Stimulated activated CD4-positive, alpha-beta T cell treated with anti-CD3 and anti-CD28 coated beads, TNF-alpha, amount 100 ng/mL, for 1 hour (primary cell): ENCODE data around the gene NEU2.
"Not testable (repeated sequence)": the region's sequence is repeated elsewhere in the genome, so short reads cannot be mapped to it uniquely, and the experiment has no call there.

Experiments
- DNase-seq, 3 donors: peaks; one replicate each; pipeline ENCODE4 v3.0.0-alpha.2; 2020; ENCODE audit warnings: low read depth in 3 of 3, low spot score in 1 of 3

NEU2 gene

GRCh38 chr2:233010569-233011267, 21.8 kb upstream of the NEU2 start:
- no peak for DNase-seq

DNA sequence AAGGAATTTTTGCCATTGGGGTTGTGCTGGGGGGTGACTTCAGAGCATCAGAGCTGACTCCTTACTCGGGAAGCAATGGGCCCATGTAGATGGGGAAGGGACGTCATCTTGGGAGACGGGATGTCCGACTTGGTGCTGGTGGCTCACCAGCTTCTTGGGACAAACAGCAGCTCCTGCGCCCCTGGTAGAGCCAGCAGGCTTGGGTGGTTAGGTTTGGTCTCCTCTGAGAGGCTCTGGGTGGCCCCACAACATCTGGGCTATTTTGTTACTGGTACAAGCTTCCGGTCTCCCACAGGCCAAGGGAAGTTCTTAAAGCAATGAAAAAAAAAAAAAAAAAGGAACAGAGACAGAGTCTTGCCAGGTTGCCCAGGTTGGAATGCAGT, 21.2 kb upstream of the NEU2 start:
- DNase-seq: no peak

DNA sequence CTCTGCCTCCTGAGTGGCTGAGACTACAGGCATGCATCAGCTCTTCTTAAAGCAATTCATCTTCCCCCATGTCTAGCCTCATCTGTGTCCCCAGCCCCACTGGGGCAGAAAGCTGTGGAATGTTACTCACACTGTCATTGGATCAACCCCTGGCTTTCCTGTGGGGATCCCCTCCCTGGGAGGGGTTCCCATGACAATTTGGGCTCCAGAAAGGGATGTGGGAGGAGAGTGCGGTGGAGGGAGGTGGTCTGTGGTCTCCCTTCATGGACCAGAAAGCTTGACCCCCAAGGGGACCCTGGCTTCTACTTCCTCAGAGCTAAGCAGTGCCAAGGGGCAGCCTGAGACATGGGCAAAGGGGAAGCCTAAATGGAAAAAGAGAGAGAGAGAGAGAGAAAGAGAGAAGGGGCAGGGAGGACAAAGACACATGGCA, 20.8 kb upstream of the NEU2 start:
- DNase-seq: no peak

GRCh38 chr2:233012301-233012971, 20.0 kb upstream of the NEU2 start:
- DNase-seq: no peak

DNA sequence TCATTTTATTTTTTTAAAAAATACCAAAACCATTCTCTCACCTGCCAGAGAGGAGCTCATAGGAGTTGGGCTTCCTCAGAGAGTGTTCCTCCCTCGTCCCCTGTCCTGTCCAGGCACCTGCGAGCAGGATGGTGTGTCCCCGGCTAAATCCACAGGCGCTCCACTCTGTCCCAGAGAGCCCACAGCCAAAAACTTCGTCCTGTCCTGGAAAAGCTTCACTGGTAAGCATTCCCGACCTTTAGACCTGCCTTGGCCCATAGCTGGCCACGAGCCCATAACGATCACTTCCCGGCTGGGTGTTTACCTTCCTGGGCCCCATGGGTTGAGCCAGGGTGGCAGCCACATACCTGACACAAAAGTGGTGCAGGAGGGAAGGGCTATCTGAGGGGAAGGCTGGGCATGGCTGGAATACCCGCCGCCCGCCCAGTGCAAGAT, 19.4 kb upstream of the NEU2 start, which contains the start of gene NGEF:
NGEF (minus strand) TSS at position 230 of the 435 bp plus-strand sequence. CDS start 38,366 bp downstream, outside the sequence.
- DNase-seq: no peak

- DNase-seq: no peak
These were observed 18.8 kb upstream of the NEU2 start for GRCh38 chr2:233013650-233014049.

GRCh38 chr2:233015019-233015645, 17.3 kb upstream of the NEU2 start:
- DNase-seq: no peak

DNA sequence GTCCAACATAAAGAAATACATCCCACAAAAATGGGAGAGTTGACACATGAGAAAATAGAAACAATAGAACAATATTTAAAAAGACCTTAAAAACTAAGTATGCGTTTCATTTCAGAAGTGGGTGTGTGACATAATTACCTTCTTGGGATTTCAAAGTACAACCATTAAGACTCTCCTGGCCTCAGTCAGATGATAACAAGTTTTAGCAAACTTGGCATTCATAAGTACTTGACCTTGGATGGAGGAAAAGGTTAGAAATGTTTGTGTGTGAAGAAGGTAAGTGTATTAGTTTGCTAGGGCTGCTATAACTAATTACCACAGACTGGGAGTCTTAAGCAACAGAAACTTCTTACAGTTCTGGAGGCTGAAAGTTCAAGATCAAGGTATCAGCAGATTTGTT, 14.5 kb upstream of the NEU2 start:
- no peak for DNase-seq

GRCh38 chr2:233019610-233020009, 12.9 kb upstream of the NEU2 start:
- not testable (repeated sequence) for DNase-seq

DNA sequence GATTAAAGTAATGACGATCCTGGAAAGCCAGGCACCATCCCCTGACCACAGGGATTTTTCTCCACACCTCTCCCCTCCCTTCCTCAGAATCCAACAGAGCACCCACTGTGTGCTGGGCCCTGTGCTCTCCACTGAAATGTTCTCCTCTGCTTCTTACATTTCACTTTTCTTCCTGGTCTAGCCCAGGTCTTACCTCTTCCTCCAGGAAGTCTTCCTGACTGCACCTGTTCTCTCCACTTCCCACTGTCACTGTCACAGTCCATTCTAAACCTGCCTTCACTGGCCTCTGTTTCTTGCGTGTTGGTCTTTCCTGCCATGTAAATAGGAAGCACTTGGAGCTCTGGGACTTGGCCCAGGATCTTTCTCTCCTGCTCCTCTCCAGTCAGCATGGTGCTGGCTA, 12.0 kb upstream of the NEU2 start:
- no peak for DNase-seq

DNA sequence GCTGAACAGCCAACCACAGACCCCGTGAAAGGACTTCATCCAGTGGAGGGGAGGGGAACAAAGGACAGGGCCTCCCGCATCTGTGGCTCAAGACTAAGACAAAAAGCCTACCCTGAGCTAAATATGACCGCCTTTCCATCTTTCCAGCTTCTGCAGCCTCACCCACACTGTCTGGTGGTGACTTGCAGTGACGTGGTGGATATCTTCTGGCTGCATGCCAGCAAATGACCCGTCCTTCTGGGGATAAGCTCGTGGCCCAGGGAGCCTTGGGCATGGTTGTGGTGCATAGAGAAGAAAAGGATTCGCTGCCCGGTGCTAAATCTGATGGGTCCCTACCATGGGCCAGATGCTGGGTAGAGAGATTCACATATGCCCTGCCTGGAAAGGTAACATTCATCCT, 10.7 kb upstream of the NEU2 start:
- no peak for DNase-seq

DNA sequence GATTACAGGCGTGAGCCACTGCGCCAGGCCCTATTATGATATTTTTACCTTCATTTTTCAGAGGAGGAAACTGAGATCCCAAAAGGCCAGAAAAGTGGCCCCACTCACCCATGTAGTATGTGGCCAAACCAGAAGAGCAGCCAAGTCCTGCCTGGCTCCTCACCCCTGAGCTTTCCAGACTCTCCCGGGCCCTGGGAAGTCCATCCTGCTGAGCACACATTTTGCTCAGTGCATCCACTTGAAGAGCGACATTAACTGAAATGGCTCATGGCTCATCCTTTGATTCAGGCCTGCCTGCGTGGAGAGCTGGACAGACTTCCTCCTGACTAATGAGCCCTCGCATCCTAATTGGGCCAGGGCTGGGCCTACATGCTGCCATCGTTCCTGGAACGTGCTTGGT, 9.9 kb upstream of the NEU2 start:
- DNase-seq: no peak

DNA sequence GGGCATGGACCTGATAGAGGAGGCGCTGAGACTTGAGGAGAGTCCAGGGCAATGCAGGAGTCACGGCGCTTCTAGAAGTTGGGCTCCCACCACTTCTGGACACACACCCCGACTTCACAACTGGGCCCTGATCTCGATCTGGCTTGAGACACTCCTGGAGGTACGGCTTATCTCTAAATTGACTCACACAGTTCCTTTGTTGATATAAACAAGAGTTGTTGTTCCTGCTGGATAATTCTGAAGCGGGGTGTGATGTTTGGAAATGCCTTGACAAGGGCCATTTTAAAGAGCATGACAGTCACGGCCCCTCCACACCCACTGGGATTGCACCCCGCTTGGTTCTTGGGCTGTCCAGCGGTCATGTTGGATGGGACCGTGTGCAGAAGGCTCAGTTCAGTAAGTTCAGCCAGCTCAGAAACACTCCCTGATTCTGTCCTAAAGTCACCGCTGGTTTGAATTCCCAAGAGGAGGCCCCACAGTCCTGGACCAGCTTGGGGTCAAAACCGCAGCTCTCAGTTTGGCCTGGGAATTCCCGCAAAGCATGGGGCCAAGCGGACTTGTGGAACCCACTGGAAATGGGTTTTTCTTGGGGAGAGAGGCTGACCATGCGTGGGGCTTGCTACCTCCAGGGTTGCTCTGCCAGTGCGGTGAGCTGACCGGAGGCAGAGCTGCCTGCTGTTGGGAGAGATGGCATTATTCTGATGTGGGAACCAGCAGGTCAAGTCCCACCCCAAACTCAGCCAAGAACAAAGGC, 9.3 kb upstream of the NEU2 start:
- DNase-seq: no peak

- DNase-seq: no peak
These were observed 8.6 kb upstream of the NEU2 start for GRCh38 chr2:233023761-233024410.

GRCh38 chr2:233025706-233026105, 6.8 kb upstream of the NEU2 start:
- DNase-seq: no peak

DNA sequence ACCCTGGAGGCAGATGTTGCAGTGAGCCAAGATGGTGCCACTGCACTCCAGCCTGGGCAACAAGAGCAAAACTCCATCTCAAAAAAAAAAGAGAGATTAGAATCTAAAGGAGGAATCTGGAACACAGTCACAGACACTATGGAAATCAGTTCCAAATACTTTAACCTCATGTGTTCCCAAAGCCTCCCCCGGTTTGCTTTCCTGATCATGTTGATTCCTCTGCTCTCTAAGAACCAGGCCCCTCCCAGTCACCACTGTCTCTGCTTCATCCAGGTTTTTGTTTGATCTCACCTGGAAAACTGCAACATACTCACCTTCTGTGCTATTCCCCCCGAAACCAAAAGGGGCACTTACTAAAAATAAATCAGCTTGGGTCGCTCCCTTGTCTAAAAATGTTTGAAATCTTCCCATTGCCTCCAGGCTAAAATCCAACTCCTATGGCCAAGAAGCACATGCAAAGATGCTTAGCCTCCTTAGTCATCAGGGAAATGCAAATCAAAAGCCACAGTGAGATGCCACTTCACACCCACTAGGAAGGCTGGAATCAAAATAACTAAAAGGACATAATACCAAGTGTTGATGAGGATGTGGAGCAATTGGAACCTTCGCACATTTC, 6.2 kb upstream of the NEU2 start:
- DNase-seq: no peak

DNA sequence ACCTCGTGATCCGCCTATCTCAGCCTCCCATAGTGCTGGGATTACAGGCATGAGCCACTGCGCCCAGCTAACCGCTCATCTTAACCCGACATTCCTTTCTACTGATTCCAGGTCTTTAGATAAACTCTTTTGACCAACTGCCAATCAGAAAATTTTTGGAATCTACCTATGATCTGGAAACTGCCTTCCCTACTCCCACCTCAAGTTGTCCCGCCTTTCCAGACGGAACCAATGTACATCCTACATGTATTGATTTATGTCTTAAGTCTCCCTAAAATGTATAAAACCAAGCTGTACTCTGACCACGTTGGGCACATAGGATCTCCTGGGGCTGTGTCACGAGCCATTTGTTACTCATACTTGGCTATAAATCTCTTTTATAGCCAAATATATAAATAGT, 3.2 kb upstream of the NEU2 start:
- no peak for DNase-seq

DNA sequence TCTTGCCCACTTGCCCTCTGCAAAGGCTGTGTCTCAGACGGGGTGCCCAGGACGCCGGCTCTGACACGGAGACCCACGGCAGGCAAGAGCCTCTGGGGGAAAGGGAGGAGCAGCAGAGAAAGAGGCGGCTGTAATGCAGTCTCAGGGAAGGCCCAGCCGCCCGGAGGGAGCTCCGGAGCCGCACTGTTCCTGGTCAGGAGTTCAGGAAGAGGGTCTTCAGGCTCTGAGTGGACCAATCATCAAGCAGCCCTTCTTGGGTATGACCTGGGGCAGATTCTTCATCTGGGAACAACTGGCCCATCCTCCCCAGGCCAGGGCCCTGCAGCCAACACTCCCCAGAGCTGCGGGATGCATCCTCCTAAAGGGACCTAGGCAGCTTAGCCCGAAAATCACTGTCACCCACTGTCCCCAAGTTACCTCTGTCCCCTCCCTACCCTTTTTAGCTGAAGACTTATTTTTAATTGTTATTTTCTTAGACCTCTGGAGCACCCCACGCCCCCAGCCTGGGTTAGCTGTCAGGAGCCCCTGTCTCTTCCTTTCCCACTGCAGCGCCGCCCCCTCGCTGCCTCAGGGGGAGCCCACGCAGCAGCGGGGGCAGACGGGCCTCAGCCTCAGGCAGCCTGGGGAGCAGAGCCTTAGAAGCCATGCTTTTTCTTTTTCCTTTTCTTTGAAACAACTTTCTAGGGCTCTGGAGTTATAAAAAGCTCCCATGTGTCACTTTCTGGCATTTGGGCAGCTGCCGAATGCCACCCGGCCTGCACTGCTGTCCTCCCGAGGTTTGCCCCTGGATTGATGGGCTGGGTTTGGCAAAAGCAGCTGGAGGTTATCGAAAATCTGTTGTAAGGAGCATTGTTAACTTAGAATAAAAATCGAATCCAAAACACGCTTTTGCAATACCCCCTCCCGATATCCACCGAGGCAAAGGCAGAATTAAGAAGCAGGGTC, 644 bp upstream of the NEU2 start:
- DNase-seq: no peak

DNA sequence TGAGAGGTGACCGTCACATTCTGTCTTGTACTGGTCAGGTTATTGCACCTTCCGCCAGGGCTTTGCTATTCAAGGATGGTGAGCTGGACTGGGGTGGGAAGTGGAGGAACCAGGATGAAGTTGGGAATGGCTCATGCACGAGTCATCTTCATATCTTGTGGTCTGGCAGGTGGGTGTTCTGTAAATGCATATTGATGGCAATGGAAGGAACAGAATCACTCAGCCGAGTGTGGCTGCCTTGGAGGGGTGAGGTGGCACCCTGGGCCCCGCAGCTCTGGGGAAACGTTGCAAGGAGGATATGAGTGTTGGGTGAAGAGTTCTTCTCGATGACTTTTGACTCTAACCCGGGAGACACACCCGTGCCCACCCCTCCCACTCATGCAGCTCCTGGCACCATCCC, 1.2 kb downstream of the NEU2 start:
- no peak for DNase-seq
